ENCODE results near the gene ADGRG6. TPM values are rescaled to one million over a fixed set of nuclear protein-coding genes. Genes with fewer than 3 reads are reported as not detected.
A peak's percentile ranks its signal among the peaks of the same experiment; 100 is the strongest.
"Not testable (repeated sequence)": the region's sequence is repeated elsewhere in the genome, so short reads cannot be mapped to it uniquely, and the experiment has no call there.

Gene ADGRG6
- total RNA-seq: 84.4 TPM

- DNase-seq (ENCODE audit: low spot score) (peak; percentile 88), ATAC-seq (peak; percentile 87)
These were observed at the start of gene ADGRG6 for GRCh38 chr6:142301651-142302391. TSS of gene ADGRG6 (plus strand) at chr6:142302007. CDS start at chr6:142302330, 323 bp downstream.

GRCh38 chr6:142254513-142254912, 47.3 kb upstream of the ADGRG6 start:
- ATAC-seq (peak; percentile 71), DNase-seq (ENCODE audit: low spot score) (peak; percentile 63)

- no peak for DNase-seq (ENCODE audit: low spot score)
- ATAC-seq: peak; percentile 26
These were observed 46.0 kb upstream of the ADGRG6 start for GRCh38 chr6:142255785-142256184.

- peak; percentile 24 for ATAC-seq
- no peak for DNase-seq (ENCODE audit: low spot score)
These were observed 43.5 kb upstream of the ADGRG6 start for GRCh38 chr6:142258305-142258704.

GRCh38 chr6:142258757-142259156, 43.0 kb upstream of the ADGRG6 start:
- DNase-seq (ENCODE audit: low spot score) (no peak), ATAC-seq (peak; percentile 41)

GRCh38 chr6:142260748-142261147, 41.1 kb upstream of the ADGRG6 start:
- ATAC-seq (no peak), DNase-seq (ENCODE audit: low spot score) (no peak)

- ATAC-seq (no peak), DNase-seq (ENCODE audit: low spot score) (no peak)
These were observed 39.6 kb upstream of the ADGRG6 start for GRCh38 chr6:142262231-142262630.

GRCh38 chr6:142265476-142265875, 36.3 kb upstream of the ADGRG6 start:
- DNase-seq (ENCODE audit: low spot score) (no peak), ATAC-seq (peak; percentile 68)

- DNase-seq (ENCODE audit: low spot score): no peak
- no peak for ATAC-seq
These were observed 35.7 kb upstream of the ADGRG6 start for GRCh38 chr6:142266060-142266459.

- ATAC-seq (no peak), DNase-seq (ENCODE audit: low spot score) (no peak)
These were observed 30.3 kb upstream of the ADGRG6 start for GRCh38 chr6:142271476-142271875.

GRCh38 chr6:142274656-142275055, 27.2 kb upstream of the ADGRG6 start:
- ATAC-seq (no peak), DNase-seq (ENCODE audit: low spot score) (no peak)

- ATAC-seq (no peak), DNase-seq (ENCODE audit: low spot score) (no peak)
These were observed 26.4 kb upstream of the ADGRG6 start for GRCh38 chr6:142275236-142276006.

- ATAC-seq (no peak), DNase-seq (ENCODE audit: low spot score) (no peak)
These were observed 25.6 kb upstream of the ADGRG6 start for GRCh38 chr6:142276256-142276655.

GRCh38 chr6:142279350-142280180, 22.2 kb upstream of the ADGRG6 start:
- peak; percentile 74 for ATAC-seq
- no peak for DNase-seq (ENCODE audit: low spot score)

GRCh38 chr6:142280265-142280664, 21.5 kb upstream of the ADGRG6 start:
- ATAC-seq: peak; percentile 18
- DNase-seq (ENCODE audit: low spot score): no peak

- ATAC-seq (no peak), DNase-seq (ENCODE audit: low spot score) (no peak)
These were observed 20.9 kb upstream of the ADGRG6 start for GRCh38 chr6:142280927-142281326.

- DNase-seq (ENCODE audit: low spot score): not testable (repeated sequence)
These were observed 18.7 kb upstream of the ADGRG6 start for GRCh38 chr6:142283138-142283537.

GRCh38 chr6:142284419-142284818, 17.4 kb upstream of the ADGRG6 start:
- ATAC-seq: no peak
- no peak for DNase-seq (ENCODE audit: low spot score)

More at GRCh38 chr6:142283138-142283537, 18.7 kb upstream of the ADGRG6 start:
- not testable (repeated sequence) for ATAC-seq

GRCh38 chr6:142285235-142286087, 16.3 kb upstream of the ADGRG6 start:
- ATAC-seq: peak; percentile 92
- peak; percentile 50 for DNase-seq (ENCODE audit: low spot score)

GRCh38 chr6:142286088-142286409, 15.8 kb upstream of the ADGRG6 start:
- ATAC-seq (peak; percentile 42), DNase-seq (ENCODE audit: low spot score) (no peak)

All from left lobe of liver (tissue), 2 donors.